Loucy (cell line): ENCODE measurements around the gene DSCAML1.

Experiments used
- H2AFZ ChIP-seq: fragments of 200-600 bp; sonication (generic); 2 replicates; pipeline ENCODE4 v1.6.0; 2016; ENCODE audit warnings: antibody characterized with exemption, mild to moderate bottlenecking, low read length, moderate library complexity
- H3F3A ChIP-seq: fragments of 200-600 bp; 2 replicates; pipeline ENCODE4 v1.6.0; 2016; ENCODE audit warnings: antibody characterized with exemption, low read depth, mild to moderate bottlenecking
- H3K27me3 ChIP-seq: fragments of 200-600 bp; sonication (generic); 2 replicates; pipeline ENCODE4 v1.6.1; 2014; ENCODE audit warnings: low read length, mild to moderate bottlenecking; ENCODE audit not compliant: insufficient read depth, poor library complexity, severe bottlenecking
- H3K36me3 ChIP-seq: fragments of 200-600 bp; sonication (generic); 2 replicates; pipeline ENCODE4 v1.6.1; 2016; ENCODE audit warnings: low read length; ENCODE audit not compliant: insufficient read depth
- H3K4me1 ChIP-seq: fragments of 200-600 bp; sonication (generic); 2 replicates; pipeline ENCODE4 v1.5.1; 2014; ENCODE audit warnings: low read length, mild to moderate bottlenecking; ENCODE audit not compliant: insufficient read depth, poor library complexity, severe bottlenecking
- H3K4me2 ChIP-seq: fragments of 200-600 bp; sonication (generic); 2 replicates; pipeline ENCODE4 v1.6.0; 2014; ENCODE audit warnings: antibody characterized with exemption, low read length, low read depth, mild to moderate bottlenecking; ENCODE audit not compliant: poor library complexity, severe bottlenecking
- H3K4me3 ChIP-seq: fragments of 200-600 bp; sonication (generic); 2 replicates; pipeline ENCODE4 v1.5.1; 2014; ENCODE audit warnings: low read length, mild to moderate bottlenecking, mixed read lengths; ENCODE audit not compliant: poor library complexity, severe bottlenecking
- H3K79me2 ChIP-seq: fragments of 200-600 bp; sonication (generic); 2 replicates; pipeline ENCODE4 v1.6.1; 2014; ENCODE audit warnings: low read length; ENCODE audit not compliant: insufficient read depth
- H3K9ac ChIP-seq: fragments of 200-600 bp; sonication (generic); 2 replicates; pipeline ENCODE4 v1.6.0; 2014; ENCODE audit warnings: mild to moderate bottlenecking, low read depth, low read length, moderate library complexity; ENCODE audit not compliant: poor library complexity, severe bottlenecking
- H3K9me2 ChIP-seq: fragments of 200-600 bp; sonication (generic); replicated peaks from 2 replicates; pipeline ENCODE4 v1.6.1; 2016; ENCODE audit warnings: low read depth, low read length, mixed read lengths
- H3K9me3 ChIP-seq: fragments of 200-600 bp; sonication (generic); 2 replicates; pipeline ENCODE4 v1.6.1; 2014; ENCODE audit warnings: mild to moderate bottlenecking, antibody characterized with exemption, low read length, low read depth; ENCODE audit not compliant: insufficient read depth
- H4K20me1 ChIP-seq: fragments of 200-600 bp; sonication (generic); 2 replicates; pipeline ENCODE4 v1.6.0; 2014; ENCODE audit warnings: antibody characterized with exemption, low read length, mild to moderate bottlenecking; ENCODE audit not compliant: insufficient read depth, poor library complexity, severe bottlenecking
- CTCF ChIP-seq: fragments of 200-600 bp; sonication (generic); conservative IDR thresholded peaks from 2 replicates; pipeline ENCODE4 v1.5.1; 2014; ENCODE audit warnings: mild to moderate bottlenecking, antibody characterized with exemption, low read length
- EZH2phosphoT487 ChIP-seq: fragments of 200-600 bp; IDR thresholded peaks from 2 replicates; pipeline ENCODE4 v1.6.1; 2018; ENCODE audit warnings: antibody characterized with exemption, mild to moderate bottlenecking, moderate library complexity, borderline replicate concordance

Gene DSCAML1

DNA sequence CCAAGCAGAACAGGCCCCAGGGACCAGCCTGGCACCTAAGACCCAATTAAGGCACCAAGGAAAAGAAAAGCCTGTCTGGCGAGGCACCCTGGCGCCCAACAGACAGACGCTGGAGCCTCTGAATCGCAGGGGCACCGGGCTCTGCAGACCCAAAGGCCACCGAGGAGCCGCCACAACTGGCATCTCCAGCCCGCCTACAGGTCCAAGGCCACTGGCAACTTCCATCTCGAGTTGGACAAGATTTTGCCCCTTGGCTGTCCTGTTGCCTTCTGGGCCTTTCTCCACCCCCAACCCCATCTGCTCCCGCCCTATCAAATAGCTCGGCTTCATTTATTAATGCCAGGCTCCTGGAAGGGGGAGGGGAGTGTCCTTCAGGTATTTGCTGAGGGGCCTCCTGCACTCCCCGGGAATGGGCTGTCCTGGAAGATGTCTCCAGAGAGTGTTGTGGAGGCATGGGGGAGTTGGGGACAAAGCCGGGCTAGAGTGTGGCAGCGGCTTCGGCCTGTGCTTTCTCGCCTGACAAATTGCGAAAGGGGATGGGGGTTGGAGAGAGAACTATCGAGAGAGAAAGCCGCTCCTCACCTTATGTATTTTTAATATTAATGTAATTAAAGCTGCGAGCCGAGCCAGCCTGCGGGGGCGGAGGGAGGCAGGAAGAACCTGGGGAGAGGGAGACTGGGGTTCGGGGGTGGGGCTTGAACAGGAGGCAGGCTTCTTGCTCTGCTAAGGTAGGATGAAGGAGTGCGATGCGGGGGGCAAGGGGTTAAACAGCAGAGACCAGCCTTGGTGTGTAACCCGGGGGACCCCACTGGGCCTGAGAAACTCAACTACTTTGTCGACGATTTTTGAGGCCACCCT, 2.0 kb downstream of the DSCAML1 start:
- no peaks in the 10 kb centered on the region for H3F3A ChIP-seq
- no peak overlapping the region for H3K4me2 ChIP-seq
- no peak overlapping the region for H3K4me3 ChIP-seq
- H3K36me3 ChIP-seq: no peaks in the 10 kb centered on the region
- no peaks in the 10 kb centered on the region for H3K9me2 ChIP-seq
- no peaks in the 10 kb centered on the region for H3K4me1 ChIP-seq
- H4K20me1 ChIP-seq: no peaks in the 10 kb centered on the region
- no peak overlapping the region for H2AFZ ChIP-seq
- no peaks in the 10 kb centered on the region for H3K79me2 ChIP-seq
- no peaks in the 10 kb centered on the region for H3K9me3 ChIP-seq
- TF ChIP-seq CTCF (no peak), EZH2phosphoT487 (no peak)
- H3K9ac ChIP-seq: no peak overlapping the region
- H3K27me3 ChIP-seq: no peaks in the 10 kb centered on the region

GRCh38 chr11:117794135-117794534, 2.9 kb downstream of the DSCAML1 start:
- Histone ChIP-seq H3K79me2 (no peaks in the 10 kb centered on the region), H2AFZ (no peak overlapping the region), H3K9ac (no peak overlapping the region), H3K9me3 (no peaks in the 10 kb centered on the region), H3K4me1 (no peaks in the 10 kb centered on the region), H3K4me2 (no peak overlapping the region), H3K27me3 (no peaks in the 10 kb centered on the region), H4K20me1 (no peaks in the 10 kb centered on the region), H3K4me3 (no peak overlapping the region), H3K36me3 (no peaks in the 10 kb centered on the region), H3F3A (no peaks in the 10 kb centered on the region), H3K9me2 (no peaks in the 10 kb centered on the region)
- no peak for TF ChIP-seq EZH2phosphoT487
- no peak for TF ChIP-seq CTCF

DNA sequence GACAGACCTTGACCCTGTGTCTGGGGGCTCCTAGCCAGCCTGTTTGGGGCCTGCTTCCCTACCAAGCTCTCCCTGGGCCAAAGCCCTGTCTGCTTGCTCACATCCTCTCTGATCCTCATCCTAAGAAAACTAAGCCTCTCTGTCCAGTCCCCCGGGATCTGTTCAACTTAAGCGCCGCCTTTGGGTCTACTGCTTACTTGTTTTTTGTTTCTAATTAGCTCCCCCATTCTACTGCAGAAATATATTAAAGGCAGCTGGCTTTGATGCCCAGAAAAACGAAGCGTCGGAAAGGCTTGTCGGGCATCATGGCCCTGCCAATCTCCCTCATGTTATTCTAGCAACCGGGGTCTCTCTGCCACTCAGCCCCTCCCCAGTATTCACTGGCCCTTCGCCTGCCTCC, 3.4 kb downstream of the DSCAML1 start:
- Histone ChIP-seq H2AFZ (no peak overlapping the region), H3K9me2 (no peaks in the 10 kb centered on the region), H3K79me2 (no peaks in the 10 kb centered on the region), H3K4me2 (no peak overlapping the region), H3K9ac (no peak overlapping the region), H3K4me1 (no peaks in the 10 kb centered on the region), H4K20me1 (no peaks in the 10 kb centered on the region), H3K27me3 (no peaks in the 10 kb centered on the region), H3F3A (no peaks in the 10 kb centered on the region), H3K9me3 (no peaks in the 10 kb centered on the region), H3K4me3 (no peak overlapping the region), H3K36me3 (no peaks in the 10 kb centered on the region)
- no peak for TF ChIP-seq EZH2phosphoT487
- TF ChIP-seq CTCF: no peak
